Neural cell (in vitro differentiated cells): ENCODE results near the gene COMT. TPM values are rescaled to one million over a fixed set of nuclear protein-coding genes. Genes with fewer than 3 reads are reported as not detected.

Experiments
- H2AFZ ChIP-seq: fragments of 200-600, 300-800 bp; sonication (generic), shearing (Covaris generic); 2 replicates; pipeline ENCODE4 v1.6.0; 2014; ENCODE audit warnings: low read depth, mild to moderate bottlenecking, antibody characterized with exemption, low read length, moderate library complexity
- H3F3A ChIP-seq: fragments of 200-600 bp; shearing (Covaris generic); 2 replicates; pipeline ENCODE4 v1.6.1; 2016; ENCODE audit warnings: mild to moderate bottlenecking, moderate library complexity, mixed read lengths, antibody characterized with exemption, low read length; ENCODE audit not compliant: insufficient read depth, poor library complexity, severe bottlenecking
- H3K27ac ChIP-seq: fragments of 200-600, 300-800 bp; sonication (generic), shearing (Covaris generic); 2 replicates; pipeline ENCODE4 v1.5.1; 2014; ENCODE audit warnings: mild to moderate bottlenecking, low read length, moderate library complexity
- H3K27me3 ChIP-seq: fragments of 300-800, 200-600 bp; sonication (generic), shearing (Covaris generic); 2 replicates; pipeline ENCODE4 v1.6.0; 2014; ENCODE audit warnings: mild to moderate bottlenecking, low read depth, low read length, moderate library complexity; ENCODE audit not compliant: insufficient read depth
- H3K36me3 ChIP-seq: fragments of 300-800, 200-600 bp; sonication (generic), shearing (Covaris generic); 2 replicates; pipeline ENCODE4 v1.5.1; 2014; ENCODE audit warnings: mild to moderate bottlenecking, antibody characterized with exemption, low read length, moderate library complexity; ENCODE audit not compliant: insufficient read depth
- H3K4me2 ChIP-seq: fragments of 300-800, 200-600 bp; sonication (generic), shearing (Covaris generic); 2 replicates; pipeline ENCODE4 v1.6.0; 2014; ENCODE audit warnings: mild to moderate bottlenecking, low read length
- H3K4me3 ChIP-seq: fragments of 300-800, 200-600 bp; sonication (generic), shearing (Covaris generic); 2 replicates; pipeline ENCODE4 v1.5.1; 2014; ENCODE audit warnings: mild to moderate bottlenecking, low read length, moderate library complexity
- H3K79me2 ChIP-seq: fragments of 200-600 bp; shearing (Covaris generic); replicated peaks from 2 replicates; pipeline ENCODE4 v1.6.0; 2014; ENCODE audit warnings: mild to moderate bottlenecking, low read length, moderate library complexity; ENCODE audit not compliant: insufficient read depth
- H3K9ac ChIP-seq: fragments of 300-800, 200-600 bp; sonication (generic), shearing (Covaris generic); 2 replicates; pipeline ENCODE4 v1.6.1; 2016; ENCODE audit warnings: mild to moderate bottlenecking, low read length, mixed read lengths
- H3K9me2 ChIP-seq: fragments of 200-600 bp; shearing (Covaris generic); 2 replicates; pipeline ENCODE4 v1.6.1; 2016; ENCODE audit warnings: mild to moderate bottlenecking, low read length, mixed read lengths; ENCODE audit not compliant: insufficient read depth
- H3K9me3 ChIP-seq: fragments of 200-600, 300-800 bp; sonication (generic), shearing (Covaris generic); 2 replicates; pipeline ENCODE4 v1.6.1; 2016; ENCODE audit warnings: mild to moderate bottlenecking, mixed run types, low read length, moderate library complexity, mixed read lengths
- H4K20me1 ChIP-seq: fragments of 200-600 bp; shearing (Covaris generic); 2 replicates; pipeline ENCODE4 v1.6.1; 2016; ENCODE audit warnings: mild to moderate bottlenecking, mixed run types; ENCODE audit not compliant: insufficient read depth
- CTCF ChIP-seq: fragments of 450-650 bp; IDR thresholded peaks from 2 replicates; pipeline ENCODE4 v1.5.1; 2014; ENCODE audit warnings: antibody characterized with exemption, mild to moderate bottlenecking, moderate library complexity; ENCODE audit not compliant: poor library complexity, severe bottlenecking
- EP300 ChIP-seq: fragments of 450-650 bp; conservative IDR thresholded peaks from 2 replicates; pipeline ENCODE4 v1.6.1; 2014; ENCODE audit warnings: antibody characterized with exemption, mild to moderate bottlenecking, moderate library complexity; ENCODE audit not compliant: poor library complexity, severe bottlenecking
- EZH2 ChIP-seq: fragments of 200-600, 300-800 bp; shearing (Covaris generic), sonication (generic); IDR thresholded peaks from 2 replicates; pipeline ENCODE4 v1.6.1; 2014; ENCODE audit warnings: antibody characterized with exemption, low read length, borderline replicate concordance, mild to moderate bottlenecking; ENCODE audit not compliant: insufficient read depth, poor library complexity, severe bottlenecking
- MXI1 ChIP-seq: fragments of 450-650 bp; conservative IDR thresholded peaks from 2 replicates; pipeline ENCODE4 v1.6.1; 2014; ENCODE audit warnings: antibody characterized with exemption, mild to moderate bottlenecking; ENCODE audit not compliant: poor library complexity, severe bottlenecking
- POLR2AphosphoS5 ChIP-seq: IDR thresholded peaks from 2 replicates; pipeline ENCODE4 v1.6.1; 2012
- RAD21 ChIP-seq: fragments of 450-650 bp; conservative IDR thresholded peaks from 2 replicates; pipeline ENCODE4 v1.6.1; 2014; ENCODE audit warnings: antibody characterized with exemption, mild to moderate bottlenecking, moderate library complexity
- REST ChIP-seq: IDR thresholded peaks from 2 replicates; pipeline ENCODE4 v1.6.1; 2012; ENCODE audit warnings: borderline replicate concordance
- SMC3 ChIP-seq: fragments of 450-650 bp; conservative IDR thresholded peaks from 2 replicates; pipeline ENCODE4 v1.6.1; 2014; ENCODE audit warnings: antibody characterized with exemption, mild to moderate bottlenecking, moderate library complexity; ENCODE audit not compliant: poor library complexity
- TAF1 ChIP-seq: IDR thresholded peaks from 2 replicates; pipeline ENCODE4 v1.6.1; 2012; ENCODE audit warnings: low read depth
- polyA plus RNA-seq: library from polyadenylated mRNA; depleted of rRNA; stranded (reverse); fragments of >200 nt; gene quantifications from 2 replicates; pipeline ENCODE4 v1.2.3, GENCODE V29; 2014

The COMT gene
- polyA plus RNA-seq, 1 donor from 2014 or later: 14.2 TPM

- Histone ChIP-seq H3K9me2 (no peaks in the 10 kb centered on the region), H3K36me3 (no peaks in the 10 kb centered on the region), H3F3A (no peaks in the 10 kb centered on the region), H4K20me1 (no peaks in the 10 kb centered on the region), H3K27ac (no peak overlapping the region), H3K4me3 (no peak overlapping the region), H3K27me3 (no peaks in the 10 kb centered on the region), H3K4me2 (no peak overlapping the region), H3K79me2 (no peaks in the 10 kb centered on the region), H3K9me3 (no peaks in the 10 kb centered on the region), H3K9ac (no peak overlapping the region), H2AFZ (no peak overlapping the region)
- TF ChIP-seq CTCF (no peak), EZH2 (no peak), SMC3 (no peak), MXI1 (no peak), POLR2AphosphoS5 (no peak), TAF1 (no peak), EP300 (no peak), REST (no peak), RAD21 (no peak)
Measured at GRCh38 chr22:19977296-19978243, 36.0 kb downstream of the COMT start.

GRCh38 chr22:19978748-19979147 lies 37.2 kb downstream of the COMT start:
- no peak overlapping the region for H3K27ac ChIP-seq
- no peaks in the 10 kb centered on the region for H3K9me3 ChIP-seq
- no peak overlapping the region for H3K4me3 ChIP-seq
- H3K9ac ChIP-seq: no peak overlapping the region
- H3F3A ChIP-seq: no peaks in the 10 kb centered on the region
- no peaks in the 10 kb centered on the region for H4K20me1 ChIP-seq
- H3K4me2 ChIP-seq: no peak overlapping the region
- peaks cover 3% of the 10 kb centered on the region for H3K79me2 ChIP-seq
- no peaks in the 10 kb centered on the region for H3K27me3 ChIP-seq
- no peak for TF ChIP-seq EZH2
- no peak for TF ChIP-seq REST
- H3K36me3 ChIP-seq: no peaks in the 10 kb centered on the region
- no peaks in the 10 kb centered on the region for H3K9me2 ChIP-seq
- no peak overlapping the region for H2AFZ ChIP-seq
